Panc1 (cell line): Measurements from ENCODE around the gene NR2C2. TPM values are rescaled to one million over a fixed set of nuclear protein-coding genes. Genes with fewer than 3 reads are reported as not detected.

Experiments
- ATAC-seq: fragments of 200-7000 bp; cut with Tn5 transposase; 2 replicates; pipeline ENCODE4 v1.9.1; 2020; ENCODE audit warnings: mild to moderate bottlenecking, moderate library complexity
- BruUV-seq: library from RNA; stranded (reverse); fragments of 400-500 nt; replicated peaks from 2 replicates; lab custom pipeline; 2021; lab: Mats Ljungman, UMichigan
- CTCF ChIA-PET: fragments of 300-600 bp; sonication (Branson Sonifier 250); formaldehyde crosslinking; loops from one replicate; lab custom pipeline; 2022; ENCODE audit warnings: antibody characterized with exemption; lab: Charles Lee
- POLR2A ChIA-PET: fragments of 300-600 bp; sonication (Branson Sonifier 250); formaldehyde crosslinking; loops from one replicate; lab custom pipeline; 2022; ENCODE audit warnings: antibody characterized with exemption; lab: Charles Lee
- DNase-seq: peaks from one replicate; pipeline ENCODE4 v3.0.0-alpha.2; 2010; ENCODE audit warnings: low read depth, low spot score
- H3K27ac ChIP-seq: 2 replicates; pipeline ENCODE4 v1.5.1; 2011; ENCODE audit warnings: mild to moderate bottlenecking, low read length, inconsistent platforms
- H3K27me3 ChIP-seq: fragments of 200-500 bp; sonication (Bioruptor generic); 2 replicates; pipeline ENCODE4 v1.6.0; 2014; ENCODE audit warnings: low read length, inconsistent platforms; ENCODE audit not compliant: control insufficient read depth, insufficient read depth
- H3K36me3 ChIP-seq: fragments of 200-500 bp; sonication (Bioruptor generic); 2 replicates; pipeline ENCODE4 v1.5.1; 2014; ENCODE audit warnings: inconsistent platforms, mild to moderate bottlenecking, low read length, moderate library complexity; ENCODE audit not compliant: control insufficient read depth, insufficient read depth
- H3K4me1 ChIP-seq: 2 replicates; pipeline ENCODE4 v1.5.1; 2011; ENCODE audit warnings: inconsistent platforms, mild to moderate bottlenecking, low read length, moderate library complexity; ENCODE audit not compliant: control insufficient read depth, insufficient read depth
- H3K4me3 ChIP-seq, 2 experiments: 2 replicates each; pipeline ENCODE4 v1.5.1; 2011 to 2012; ENCODE audit warnings: low read depth in 2 of 2, low read length in 2 of 2, mild to moderate bottlenecking in 2 of 2, inconsistent platforms in 1 of 2, moderate library complexity in 1 of 2
- H3K9me3 ChIP-seq: fragments of 200-500 bp; sonication (Bioruptor generic); 2 replicates; pipeline ENCODE4 v1.5.1; 2014; ENCODE audit warnings: low read depth, mild to moderate bottlenecking, inconsistent platforms, low read length, moderate library complexity; ENCODE audit not compliant: control insufficient read depth, insufficient read depth
- CTCF ChIP-seq: fragments of 450-650 bp; IDR thresholded peaks from 2 replicates; pipeline ENCODE4 v1.5.1; 2017; ENCODE audit warnings: mild to moderate bottlenecking
- POLR2AphosphoS5 ChIP-seq: IDR thresholded peaks from 2 replicates; pipeline ENCODE4 v1.6.1; 2012; ENCODE audit warnings: mild to moderate bottlenecking, low read depth, low read length, moderate library complexity
- REST ChIP-seq, 2 experiments: IDR thresholded peaks; 2 replicates each; pipeline ENCODE4 v1.6.1; 2011 to 2012; ENCODE audit warnings: low read depth in 2 of 2, control low read depth in 1 of 2, low read length in 1 of 2, mild to moderate bottlenecking in 1 of 2, moderate library complexity in 1 of 2; ENCODE audit not compliant: insufficient read depth in 1 of 2
- SIN3A ChIP-seq: IDR thresholded peaks from 2 replicates; pipeline ENCODE4 v1.6.1; 2012; ENCODE audit warnings: low read depth, mild to moderate bottlenecking, low read length, moderate library complexity, borderline replicate concordance; ENCODE audit not compliant: insufficient read depth
- TCF7L2 ChIP-seq: IDR thresholded peaks from 2 replicates; pipeline ENCODE4 v1.6.1; 2011; ENCODE audit warnings: mild to moderate bottlenecking, low read depth, low read length, inconsistent platforms
- in situ Hi-C: cut with HindIII; loops from 2 replicates; pipeline ENCODE4 v1.10.0; 2016; ENCODE audit warnings: low sequenced_read_pairs, low pct_unique_long_range_greater_than_20kb
- intact Hi-C: fragments of 100-400 bp; cut with micrococcal nuclease; formaldehyde crosslinking; loops from one replicate; pipeline ENCODE4 v1.10.0; 2022; ENCODE audit not compliant: unreplicated experiment
- total RNA-seq: library from RNA; stranded (reverse); gene quantifications from one replicate; pipeline ENCODE4 v1.2.1, GENCODE V29; 2021; ENCODE audit not compliant: unreplicated experiment

NR2C2 gene
- total RNA-seq, 1 experiment from 2014 or later = 30.6 TPM

- H3K27me3 ChIP-seq = no peaks in the 10 kb centered on the region
- POLR2A ChIA-PET = no interaction called here
- DNase-seq = peak; percentile 47
- TF ChIP-seq CTCF = peak; percentile 77
- no peak for TF ChIP-seq SIN3A
- no peak for TF ChIP-seq TCF7L2
- TF ChIP-seq REST (IDR thresholded peaks at IDR 0.05; ENCODE audit: insufficient read depth in 1 of 2, low read depth in 2 of 2, low read length in 1 of 2) = no peak
- TF ChIP-seq POLR2AphosphoS5 = no peak
- no peaks in the 10 kb centered on the region for H3K36me3 ChIP-seq
- BruUV-seq = no TSS peak
- H3K9me3 ChIP-seq = no peaks in the 10 kb centered on the region
- in situ Hi-C loops (no loop called here), intact Hi-C loops (loop anchor here (10.0 kb wide), 1 partner anchor 109 kb away; no protein-coding TSS in a partner anchor)
- no peak overlapping the region for H3K27ac ChIP-seq
- CTCF ChIA-PET = interaction anchor here (0.6 to 0.7 kb wide), 2 partner anchors 68 to 164 kb away, joined by 3 to 6 read pairs; no protein-coding TSS in a partner anchor
- ATAC-seq = peak; percentile 76
- no peaks in the 10 kb centered on the region for H3K4me1 ChIP-seq
- no peak overlapping the region for H3K4me3 ChIP-seq
Measured at GRCh38 chr3:14925729-14926591, 21.4 kb upstream of the NR2C2 start.

GRCh38 chr3:14926592-14926991, 20.8 kb upstream of the NR2C2 start:
- H3K36me3 ChIP-seq = no peaks in the 10 kb centered on the region
- no peaks in the 10 kb centered on the region for H3K27me3 ChIP-seq
- H3K9me3 ChIP-seq = no peaks in the 10 kb centered on the region
- ATAC-seq (no peak), DNase-seq (no peak)
- TF ChIP-seq CTCF (no peak), TCF7L2 (no peak), POLR2AphosphoS5 (no peak), REST (IDR thresholded peaks at IDR 0.05; ENCODE audit: insufficient read depth in 1 of 2, low read depth in 2 of 2, low read length in 1 of 2) (no peak), SIN3A (no peak)
- H3K4me3 ChIP-seq = no peak overlapping the region
- H3K4me1 ChIP-seq = no peaks in the 10 kb centered on the region
- no peak overlapping the region for H3K27ac ChIP-seq
- BruUV-seq = no TSS peak
- intact Hi-C loops (loop anchor here (10.0 kb wide), 1 partner anchor 108 kb away; no protein-coding TSS in a partner anchor), in situ Hi-C loops (no loop called here)
- ChIA-PET POLR2A (no interaction called here), CTCF (interaction anchor here (0.6 kb wide), 1 partner anchor 163 kb away, joined by 6 read pairs; no protein-coding TSS in a partner anchor)
